Neural cell (in vitro differentiated cells): Measurements from ENCODE around the gene TMEM11. TPM values are rescaled to one million over a fixed set of nuclear protein-coding genes. Genes with fewer than 3 reads are reported as not detected.

Source experiments
- H2AFZ ChIP-seq: fragments of 200-600, 300-800 bp; sonication (generic), shearing (Covaris generic); 2 replicates; pipeline ENCODE4 v1.6.0; 2014; ENCODE audit warnings: low read depth, mild to moderate bottlenecking, antibody characterized with exemption, low read length, moderate library complexity
- H3F3A ChIP-seq: fragments of 200-600 bp; shearing (Covaris generic); 2 replicates; pipeline ENCODE4 v1.6.1; 2016; ENCODE audit warnings: mild to moderate bottlenecking, moderate library complexity, mixed read lengths, antibody characterized with exemption, low read length; ENCODE audit not compliant: insufficient read depth, poor library complexity, severe bottlenecking
- H3K27ac ChIP-seq: fragments of 200-600, 300-800 bp; sonication (generic), shearing (Covaris generic); 2 replicates; pipeline ENCODE4 v1.5.1; 2014; ENCODE audit warnings: mild to moderate bottlenecking, low read length, moderate library complexity
- H3K27me3 ChIP-seq: fragments of 300-800, 200-600 bp; sonication (generic), shearing (Covaris generic); 2 replicates; pipeline ENCODE4 v1.6.0; 2014; ENCODE audit warnings: mild to moderate bottlenecking, low read depth, low read length, moderate library complexity; ENCODE audit not compliant: insufficient read depth
- H3K36me3 ChIP-seq: fragments of 300-800, 200-600 bp; sonication (generic), shearing (Covaris generic); 2 replicates; pipeline ENCODE4 v1.5.1; 2014; ENCODE audit warnings: mild to moderate bottlenecking, antibody characterized with exemption, low read length, moderate library complexity; ENCODE audit not compliant: insufficient read depth
- H3K4me2 ChIP-seq: fragments of 300-800, 200-600 bp; sonication (generic), shearing (Covaris generic); 2 replicates; pipeline ENCODE4 v1.6.0; 2014; ENCODE audit warnings: mild to moderate bottlenecking, low read length
- H3K4me3 ChIP-seq: fragments of 300-800, 200-600 bp; sonication (generic), shearing (Covaris generic); 2 replicates; pipeline ENCODE4 v1.5.1; 2014; ENCODE audit warnings: mild to moderate bottlenecking, low read length, moderate library complexity
- H3K79me2 ChIP-seq: fragments of 200-600 bp; shearing (Covaris generic); replicated peaks from 2 replicates; pipeline ENCODE4 v1.6.0; 2014; ENCODE audit warnings: mild to moderate bottlenecking, low read length, moderate library complexity; ENCODE audit not compliant: insufficient read depth
- H3K9ac ChIP-seq: fragments of 300-800, 200-600 bp; sonication (generic), shearing (Covaris generic); 2 replicates; pipeline ENCODE4 v1.6.1; 2016; ENCODE audit warnings: mild to moderate bottlenecking, low read length, mixed read lengths
- H3K9me2 ChIP-seq: fragments of 200-600 bp; shearing (Covaris generic); 2 replicates; pipeline ENCODE4 v1.6.1; 2016; ENCODE audit warnings: mild to moderate bottlenecking, low read length, mixed read lengths; ENCODE audit not compliant: insufficient read depth
- H3K9me3 ChIP-seq: fragments of 200-600, 300-800 bp; sonication (generic), shearing (Covaris generic); 2 replicates; pipeline ENCODE4 v1.6.1; 2016; ENCODE audit warnings: mild to moderate bottlenecking, mixed run types, low read length, moderate library complexity, mixed read lengths
- H4K20me1 ChIP-seq: fragments of 200-600 bp; shearing (Covaris generic); 2 replicates; pipeline ENCODE4 v1.6.1; 2016; ENCODE audit warnings: mild to moderate bottlenecking, mixed run types; ENCODE audit not compliant: insufficient read depth
- CTCF ChIP-seq: fragments of 450-650 bp; IDR thresholded peaks from 2 replicates; pipeline ENCODE4 v1.5.1; 2014; ENCODE audit warnings: antibody characterized with exemption, mild to moderate bottlenecking, moderate library complexity; ENCODE audit not compliant: poor library complexity, severe bottlenecking
- EP300 ChIP-seq: fragments of 450-650 bp; conservative IDR thresholded peaks from 2 replicates; pipeline ENCODE4 v1.6.1; 2014; ENCODE audit warnings: antibody characterized with exemption, mild to moderate bottlenecking, moderate library complexity; ENCODE audit not compliant: poor library complexity, severe bottlenecking
- EZH2 ChIP-seq: fragments of 200-600, 300-800 bp; shearing (Covaris generic), sonication (generic); IDR thresholded peaks from 2 replicates; pipeline ENCODE4 v1.6.1; 2014; ENCODE audit warnings: antibody characterized with exemption, low read length, borderline replicate concordance, mild to moderate bottlenecking; ENCODE audit not compliant: insufficient read depth, poor library complexity, severe bottlenecking
- MXI1 ChIP-seq: fragments of 450-650 bp; conservative IDR thresholded peaks from 2 replicates; pipeline ENCODE4 v1.6.1; 2014; ENCODE audit warnings: antibody characterized with exemption, mild to moderate bottlenecking; ENCODE audit not compliant: poor library complexity, severe bottlenecking
- POLR2AphosphoS5 ChIP-seq: IDR thresholded peaks from 2 replicates; pipeline ENCODE4 v1.6.1; 2012
- RAD21 ChIP-seq: fragments of 450-650 bp; conservative IDR thresholded peaks from 2 replicates; pipeline ENCODE4 v1.6.1; 2014; ENCODE audit warnings: antibody characterized with exemption, mild to moderate bottlenecking, moderate library complexity
- REST ChIP-seq: IDR thresholded peaks from 2 replicates; pipeline ENCODE4 v1.6.1; 2012; ENCODE audit warnings: borderline replicate concordance
- SMC3 ChIP-seq: fragments of 450-650 bp; conservative IDR thresholded peaks from 2 replicates; pipeline ENCODE4 v1.6.1; 2014; ENCODE audit warnings: antibody characterized with exemption, mild to moderate bottlenecking, moderate library complexity; ENCODE audit not compliant: poor library complexity
- TAF1 ChIP-seq: IDR thresholded peaks from 2 replicates; pipeline ENCODE4 v1.6.1; 2012; ENCODE audit warnings: low read depth
- polyA plus RNA-seq: library from polyadenylated mRNA; depleted of rRNA; stranded (reverse); fragments of >200 nt; gene quantifications from 2 replicates; pipeline ENCODE4 v1.2.3, GENCODE V29; 2014

Gene TMEM11
- polyA plus RNA-seq, 1 donor from 2014 or later, result 24.6 TPM

GRCh38 chr17:21164620-21165019, 49.3 kb downstream of the TMEM11 start:
- H3K27me3 ChIP-seq, result no peaks in the 10 kb centered on the region
- H2AFZ ChIP-seq, result no peak overlapping the region
- H3K9ac ChIP-seq, result no peak overlapping the region
- no peak overlapping the region for H3K4me3 ChIP-seq
- no peaks in the 10 kb centered on the region for H3K9me2 ChIP-seq
- TF ChIP-seq EZH2 (no peak), MXI1 (no peak), REST (no peak), CTCF (no peak), RAD21 (no peak), EP300 (no peak), SMC3 (no peak), POLR2AphosphoS5 (no peak)
- no peaks in the 10 kb centered on the region for H3K79me2 ChIP-seq
- no peaks in the 10 kb centered on the region for H4K20me1 ChIP-seq
- H3K27ac ChIP-seq, result no peak overlapping the region
- H3F3A ChIP-seq, result no peaks in the 10 kb centered on the region
- H3K36me3 ChIP-seq, result no peaks in the 10 kb centered on the region
- H3K4me2 ChIP-seq, result no peak overlapping the region
- no peaks in the 10 kb centered on the region for H3K9me3 ChIP-seq

GRCh38 chr17:21164216-21164615, 49.7 kb downstream of the TMEM11 start:
- Histone ChIP-seq H3K4me2 (no peak overlapping the region), H3K27ac (no peak overlapping the region), H2AFZ (no peak overlapping the region), H3K9me3 (no peaks in the 10 kb centered on the region), H3F3A (no peaks in the 10 kb centered on the region), H3K36me3 (no peaks in the 10 kb centered on the region), H3K4me3 (no peak overlapping the region), H3K9me2 (no peaks in the 10 kb centered on the region), H4K20me1 (no peaks in the 10 kb centered on the region), H3K79me2 (no peaks in the 10 kb centered on the region), H3K9ac (no peak overlapping the region), H3K27me3 (no peaks in the 10 kb centered on the region)
- no peak for TF ChIP-seq MXI1
- no peak for TF ChIP-seq EP300
- TF ChIP-seq EZH2, result no peak
- TF ChIP-seq SMC3, result no peak
- no peak for TF ChIP-seq RAD21
- no peak for TF ChIP-seq REST
- no peak for TF ChIP-seq CTCF
- no peak for TF ChIP-seq TAF1
- no peak for TF ChIP-seq POLR2AphosphoS5
